OCI-M2 (cell line): Measurements from ENCODE around the gene GPR149.

Source experiments
- DNase-seq: peaks from one replicate; lab custom pipeline; 2025; ENCODE audit not compliant: unreplicated experiment; lab: John Stamatoyannopoulos, UW

GPR149 gene

DNA sequence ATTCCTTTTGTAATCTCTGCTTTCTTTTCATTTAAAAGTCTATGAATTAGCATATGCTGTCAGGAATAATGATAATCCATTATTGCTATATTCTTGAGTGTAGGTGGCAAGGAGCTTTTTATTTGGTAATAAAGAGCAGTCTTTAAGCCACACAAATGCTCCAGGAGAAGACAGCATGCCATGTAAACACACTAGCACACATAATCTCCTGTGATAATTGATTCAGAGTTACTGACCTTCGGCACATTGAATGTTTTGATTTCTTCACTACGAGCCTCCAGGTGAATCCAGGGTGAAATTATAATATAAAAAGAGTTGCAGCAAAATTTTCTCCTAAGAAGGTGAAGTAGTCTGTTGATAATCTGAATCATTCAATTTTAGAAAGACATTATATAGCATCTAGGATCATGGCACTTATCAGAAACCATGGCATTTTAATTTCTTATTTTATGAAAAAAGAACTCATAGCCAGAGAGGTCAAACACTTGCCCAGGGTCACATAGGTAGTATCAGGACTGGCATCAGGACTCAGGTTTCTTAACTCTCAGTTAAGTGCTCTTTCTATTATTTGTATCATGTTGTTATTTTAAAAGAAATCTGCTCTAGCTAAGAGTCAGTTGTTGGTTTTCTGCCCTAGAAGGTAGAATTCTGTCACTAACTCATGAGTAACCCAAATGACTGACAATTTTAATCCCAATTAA is 84.4 kb downstream of the GPR149 start:
- no peak for DNase-seq

DNA sequence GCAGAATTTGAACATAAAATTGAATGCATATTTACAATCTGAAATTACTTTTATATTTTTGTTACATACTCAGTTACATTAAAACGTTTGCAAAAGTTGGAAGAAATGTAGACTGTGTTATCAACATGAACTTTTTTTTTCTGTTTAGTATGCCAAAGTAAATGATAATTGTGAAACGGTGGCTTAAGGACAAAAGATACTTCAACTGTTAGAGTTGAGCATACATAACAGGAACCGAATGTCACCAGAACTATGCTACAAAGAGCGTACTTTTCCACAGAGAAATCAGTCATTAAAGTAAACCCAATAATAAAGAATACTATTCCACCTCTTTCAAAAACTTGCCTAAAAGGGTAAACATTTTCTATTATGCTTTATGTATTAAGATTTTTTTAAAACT is 91.4 kb downstream of the GPR149 start:
- DNase-seq: no peak

DNA sequence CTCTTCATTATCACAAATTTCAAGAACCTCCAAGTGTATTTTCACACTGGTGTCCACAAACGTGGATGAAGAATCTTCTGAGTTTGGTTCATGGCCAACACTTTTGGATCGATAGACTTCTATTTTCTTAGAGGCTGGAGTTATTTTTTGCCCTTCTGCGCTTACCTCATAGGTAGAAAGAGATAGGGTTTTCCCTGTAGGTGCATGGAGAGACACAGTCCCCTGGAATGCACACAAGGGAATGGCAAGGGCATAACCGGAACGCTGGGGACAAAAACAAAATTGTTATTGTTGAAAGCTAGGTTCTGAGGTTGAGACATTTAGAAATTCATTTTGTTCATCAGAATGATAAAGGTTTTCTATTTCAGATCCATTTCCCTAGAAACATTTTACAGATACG is 92.0 kb downstream of the GPR149 start:
- DNase-seq: no peak

DNA sequence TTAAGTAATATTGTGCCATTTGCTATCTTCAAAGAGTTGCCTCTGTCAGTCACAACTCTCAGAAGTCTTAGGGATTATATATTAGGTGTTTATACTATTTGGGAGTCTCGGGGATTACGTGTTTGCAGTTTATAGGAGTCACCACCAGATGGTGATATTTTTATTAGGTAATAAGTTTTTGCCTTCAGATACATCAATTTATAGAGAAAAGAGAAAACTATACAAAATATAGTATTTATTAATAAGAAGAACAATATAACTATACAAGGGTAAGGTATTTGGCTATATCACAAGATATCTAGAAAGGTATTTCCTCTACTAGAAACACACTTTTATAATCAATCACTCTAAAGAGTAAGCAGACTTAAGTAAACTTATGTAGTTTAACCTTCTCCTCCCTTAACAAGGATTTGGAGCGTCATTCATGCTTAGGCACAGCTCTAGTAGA is 95.0 kb downstream of the GPR149 start:
- no peak for DNase-seq

DNA sequence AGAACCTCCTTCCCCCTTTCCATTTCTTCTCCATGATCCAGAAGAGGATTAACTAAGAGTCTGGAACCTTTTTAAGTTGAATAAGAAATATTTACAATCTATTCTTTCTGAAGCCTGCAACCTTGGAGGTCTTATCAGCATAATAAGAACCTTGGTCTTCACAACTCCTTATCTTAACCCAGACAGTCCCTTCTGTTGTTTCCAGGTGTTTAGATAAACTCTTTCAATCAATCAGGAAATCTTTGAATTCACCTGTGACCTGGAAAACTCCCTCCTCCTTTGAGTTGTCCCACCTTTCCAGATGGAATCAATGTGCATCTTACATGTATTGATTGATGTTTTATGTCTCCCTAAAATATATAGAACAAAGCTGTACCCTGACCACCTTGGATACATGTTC is 102.1 kb downstream of the GPR149 start:
- no peak for DNase-seq

DNA sequence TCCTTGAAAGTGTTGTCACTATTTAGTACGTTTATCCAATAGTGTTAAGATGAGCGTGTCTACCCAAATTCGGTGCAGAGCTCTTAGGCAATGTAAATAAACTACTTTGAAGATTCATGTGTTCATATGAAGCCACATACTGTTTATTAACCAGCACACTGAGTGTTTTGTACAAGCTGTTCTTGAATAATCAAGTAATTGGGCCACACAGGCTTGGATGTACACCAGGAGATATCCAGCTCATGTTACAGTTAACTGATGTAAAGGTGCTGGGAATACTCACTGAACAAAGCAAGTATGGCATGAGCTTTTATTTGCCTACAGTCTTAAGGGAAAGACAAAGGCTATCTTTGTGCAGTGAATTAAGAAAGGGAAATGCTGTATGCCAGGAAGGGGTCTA is 105.1 kb downstream of the GPR149 start:
- DNase-seq: no peak

DNA sequence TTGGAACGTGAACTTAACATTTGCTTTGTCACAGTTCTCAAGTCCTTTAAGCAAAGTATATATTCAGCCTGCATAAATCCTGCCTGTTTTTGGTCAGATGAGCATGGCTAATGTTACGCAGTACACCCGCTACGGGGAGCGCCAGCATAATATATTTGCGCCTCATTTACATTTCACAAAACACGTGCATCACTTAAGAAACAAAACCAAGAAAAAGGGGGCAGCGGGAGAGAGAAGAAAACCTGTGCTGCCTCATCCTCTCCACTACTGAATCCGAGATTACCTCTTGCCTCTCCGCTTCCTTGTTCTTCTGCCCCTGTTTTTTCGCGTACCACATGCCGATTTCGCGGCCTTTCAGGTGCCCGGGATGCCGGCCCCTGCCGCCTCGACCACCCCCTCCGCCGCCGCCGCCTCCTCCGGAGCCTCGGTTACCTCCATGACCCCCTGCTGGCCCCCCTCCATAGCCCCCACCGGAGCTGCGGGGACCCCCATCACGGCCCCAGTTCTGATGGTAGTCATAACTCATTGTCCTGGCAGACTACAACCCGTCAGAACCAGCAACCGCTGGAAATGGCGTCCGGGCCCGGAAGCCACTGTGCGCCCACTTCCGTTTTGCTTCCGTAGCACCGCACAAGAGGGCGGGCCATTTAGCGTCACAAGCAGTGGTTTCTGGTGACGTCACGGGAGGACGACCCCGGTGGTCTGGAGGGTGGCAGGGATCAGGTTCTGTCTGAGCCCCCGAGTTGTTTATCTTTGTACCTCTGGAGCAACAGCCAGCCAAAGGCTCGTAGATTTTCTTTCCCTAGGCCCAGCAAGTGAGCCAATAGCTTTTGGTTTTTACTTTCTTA is 105.9 kb downstream of the GPR149 start, which contains the start of gene DHX36:
TSS of gene DHX36 (minus strand) at position 597 of the 848 bp plus-strand sequence. CDS start at position 526, 71 bp downstream.
- DNase-seq: peak; percentile 34

DNA sequence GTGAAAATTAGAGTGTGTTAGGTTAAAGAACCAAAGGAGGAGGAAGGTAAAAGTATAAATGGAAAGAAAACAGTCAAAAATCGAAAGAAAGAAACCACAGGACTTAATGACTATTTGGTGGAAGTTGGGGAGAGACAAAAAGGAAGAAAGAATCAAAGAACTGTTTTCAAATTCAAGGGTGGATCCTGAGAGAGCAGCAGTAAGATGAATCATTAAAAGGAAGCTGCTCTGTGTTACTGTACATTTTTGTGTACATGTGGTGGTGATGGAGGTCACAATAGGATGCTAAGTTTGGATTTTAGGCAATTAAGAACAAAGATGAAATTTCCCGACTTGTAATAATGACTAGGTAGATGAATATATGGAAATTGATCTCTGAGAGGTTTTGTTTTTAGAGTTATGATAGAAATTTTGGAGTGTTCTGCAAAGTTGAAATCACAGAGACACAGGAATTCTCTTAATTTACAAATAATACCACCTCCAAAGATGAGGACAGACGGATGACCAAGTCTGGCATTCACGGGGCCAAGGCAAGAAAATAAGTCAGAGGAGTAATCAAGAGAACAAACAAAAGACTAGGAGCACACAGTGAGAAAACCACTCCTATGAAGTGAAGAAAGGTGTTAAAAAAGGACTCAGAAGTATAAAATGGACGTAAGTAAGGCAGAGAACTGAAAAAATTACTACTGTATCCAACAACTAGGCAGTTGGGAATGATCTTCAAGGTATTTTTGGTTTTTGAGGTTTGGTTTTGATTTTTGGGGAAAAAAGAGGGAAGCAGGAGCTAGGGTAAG is 112.8 kb downstream of the GPR149 start:
- DNase-seq: no peak

DNA sequence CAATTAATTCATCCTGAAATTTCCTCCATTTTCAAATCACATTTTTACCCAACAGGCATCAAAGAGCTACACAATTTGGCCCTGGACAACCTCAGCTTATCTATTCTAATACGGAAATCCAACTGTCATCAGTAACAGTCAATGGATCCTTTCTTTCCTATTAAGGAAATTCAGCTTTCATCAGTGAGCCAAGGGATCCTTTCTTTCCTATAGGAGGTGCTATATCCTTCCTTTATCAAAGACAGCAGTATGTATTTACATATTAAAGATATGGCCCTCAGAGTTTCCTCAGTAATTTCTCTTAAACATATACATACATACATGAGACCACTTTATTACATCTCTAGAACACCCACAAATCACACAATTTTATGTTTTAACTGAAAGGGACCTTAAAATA is 115.8 kb downstream of the GPR149 start:
- no peak for DNase-seq

DNA sequence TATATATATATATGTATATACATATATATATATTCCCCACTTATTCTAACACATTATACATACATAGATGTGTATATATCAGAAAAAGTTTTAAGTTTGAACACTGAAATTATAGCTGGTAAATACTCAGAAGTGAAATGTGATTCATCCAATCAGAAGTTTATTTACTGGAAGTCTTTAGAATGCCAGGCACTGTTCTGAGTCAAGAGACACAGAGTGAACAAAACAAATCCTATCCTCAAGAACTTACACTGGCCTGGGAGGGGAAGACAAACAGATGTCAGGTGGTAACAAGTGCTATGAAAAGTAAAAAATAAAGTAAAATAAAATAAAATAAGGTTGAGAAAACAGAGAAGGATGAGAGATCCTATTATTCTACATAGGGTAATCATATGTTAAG is 119.2 kb downstream of the GPR149 start:
- no peak for DNase-seq

DNA sequence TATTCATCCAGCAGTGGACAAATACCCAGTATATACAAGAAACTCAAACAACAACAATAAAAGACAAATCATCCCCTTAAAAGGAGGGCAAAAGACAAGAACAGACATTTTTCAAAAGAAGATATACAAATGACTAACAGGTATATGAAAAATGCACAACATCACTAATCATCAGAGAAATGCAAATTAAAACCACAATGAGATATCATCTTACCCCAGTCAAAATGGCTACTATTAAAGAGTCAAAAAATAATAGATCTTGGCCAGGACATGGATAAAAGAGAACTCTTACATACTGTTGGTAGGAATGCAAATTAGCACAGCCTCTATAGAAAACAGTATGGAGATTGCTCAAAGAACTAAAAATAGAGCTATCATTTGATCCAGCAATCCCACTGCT is 122.6 kb downstream of the GPR149 start:
- no peak for DNase-seq

DNA sequence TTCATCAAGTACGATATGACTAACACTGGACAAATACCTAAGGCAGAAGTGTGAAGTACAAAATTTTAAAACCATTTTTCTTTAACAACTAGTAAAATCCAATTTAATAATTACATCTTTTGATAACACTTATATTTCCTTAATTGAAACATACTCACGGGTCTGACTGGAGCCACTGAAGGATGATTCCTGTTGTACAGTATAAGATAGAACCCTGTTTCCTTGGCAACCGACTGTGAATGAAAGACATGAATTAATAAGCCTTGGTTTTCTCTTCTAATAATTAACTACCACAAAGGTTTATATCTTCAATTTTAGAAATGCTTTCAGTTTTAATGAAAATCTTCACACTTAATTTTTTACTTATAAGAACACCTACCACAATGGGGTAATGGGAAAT is 125.1 kb downstream of the GPR149 start:
- no peak for DNase-seq

DNA sequence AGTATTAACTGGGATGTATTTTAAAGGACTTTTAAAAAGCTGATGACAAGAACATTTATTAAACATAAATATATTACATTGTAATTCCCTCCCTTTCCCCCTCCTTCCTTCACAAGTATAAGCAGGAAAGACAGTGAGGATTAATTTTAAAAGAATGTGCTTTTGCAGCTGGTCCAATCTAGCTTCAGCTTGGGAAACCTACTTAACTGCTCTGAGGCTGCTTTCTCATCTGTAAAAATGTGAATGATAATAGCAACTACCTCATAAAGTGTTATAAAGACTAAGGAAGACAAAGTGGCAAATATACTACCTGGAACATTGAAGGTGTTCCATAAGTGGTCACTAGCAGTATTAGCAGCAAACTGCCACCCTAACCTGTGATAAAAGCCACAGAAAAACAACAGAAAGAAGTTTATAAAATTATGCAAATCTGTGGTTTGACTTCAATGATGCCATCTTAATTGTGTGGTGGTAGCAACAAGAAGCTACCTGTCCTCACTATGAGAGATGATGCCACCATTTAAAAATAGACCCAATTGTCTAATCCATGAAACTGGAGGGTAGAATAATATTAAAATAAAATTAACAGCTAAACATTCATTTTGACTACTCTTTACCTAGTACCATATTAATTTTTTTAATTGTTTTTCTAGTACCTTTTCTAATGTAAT is 125.7 kb downstream of the GPR149 start:
- no peak for DNase-seq

DNA sequence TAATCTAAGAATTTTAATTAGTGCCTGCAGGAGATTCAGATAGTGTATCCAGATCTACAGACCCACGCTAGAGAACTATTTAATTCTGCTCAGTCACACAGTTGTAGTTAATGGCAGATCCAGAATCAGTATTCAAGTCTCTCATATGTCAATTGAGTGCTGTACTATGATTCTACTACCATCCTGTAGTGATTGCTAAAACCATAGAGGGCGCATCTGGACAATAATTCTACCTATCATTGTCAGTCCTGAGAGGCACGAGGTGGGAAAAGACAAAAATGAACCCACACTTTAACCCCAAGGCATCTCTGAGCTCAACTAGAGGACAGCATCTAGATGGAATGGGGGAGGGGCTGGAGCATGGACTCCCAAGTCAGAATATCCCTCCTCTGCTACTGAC is 128.4 kb downstream of the GPR149 start:
- no peak for DNase-seq

DNA sequence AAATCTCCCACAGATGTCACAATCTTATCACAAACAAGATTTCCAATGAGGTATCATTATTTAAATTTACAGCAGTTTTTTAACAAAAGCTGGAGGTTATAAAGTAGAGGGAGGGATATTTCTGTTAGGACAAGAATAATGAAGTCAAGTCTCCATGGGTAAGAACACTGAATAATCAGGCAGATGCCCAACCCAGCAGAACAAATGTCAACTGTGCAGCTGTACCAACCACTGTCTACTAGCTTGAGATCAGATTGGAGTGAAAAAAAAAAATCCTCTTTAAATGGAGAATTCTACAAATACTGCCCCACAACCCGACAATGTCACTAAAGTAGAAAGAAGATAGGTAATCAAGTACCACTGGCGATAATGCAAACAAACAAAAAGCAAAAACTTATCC is 136.0 kb downstream of the GPR149 start:
- DNase-seq: no peak

DNA sequence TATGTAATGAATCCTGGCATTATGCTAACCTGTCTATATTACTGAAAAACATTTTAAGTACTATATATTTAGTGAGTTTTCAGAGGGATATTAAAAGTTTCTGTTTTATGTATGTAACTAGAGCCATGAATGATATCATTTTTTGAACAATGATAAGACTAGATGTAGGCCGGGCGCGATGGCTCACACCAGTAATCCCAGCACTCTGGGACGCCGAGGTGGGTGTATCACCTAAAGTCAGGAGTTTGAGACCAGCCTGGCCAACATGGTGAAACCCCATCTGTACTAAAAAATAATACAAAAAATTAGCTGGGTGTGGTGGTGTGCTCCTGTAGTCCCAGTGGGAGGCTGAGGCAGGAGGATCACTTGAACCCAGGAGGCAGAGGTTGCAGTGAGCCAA is 139.8 kb downstream of the GPR149 start:
- DNase-seq: no peak
